Hepatocyte (in vitro differentiated cells): Measurements from ENCODE around the gene COX5A. TPM values are rescaled to one million over a fixed set of nuclear protein-coding genes. Genes with fewer than 3 reads are reported as not detected.
A peak's percentile ranks its signal among the peaks of the same experiment; 100 is the strongest.

Source experiments
- DNase-seq: peaks from one replicate; pipeline ENCODE4 v3.0.0-alpha.2; 2016; ENCODE audit warnings: low spot score
- H2AFZ ChIP-seq: fragments of 200-600 bp; sonication (generic); 2 replicates; pipeline ENCODE4 v1.6.0; 2016; ENCODE audit warnings: antibody characterized with exemption, mild to moderate bottlenecking
- H3K27ac ChIP-seq: fragments of 200-600 bp; sonication (generic); 2 replicates; pipeline ENCODE4 v1.5.1; 2016; ENCODE audit warnings: mild to moderate bottlenecking
- H3K27me3 ChIP-seq: fragments of 200-600 bp; sonication (generic); 2 replicates; pipeline ENCODE4 v1.6.1; 2016
- H3K36me3 ChIP-seq: fragments of 200-600 bp; sonication (generic); replicated peaks from 2 replicates; pipeline ENCODE4 v1.5.1; 2016; ENCODE audit warnings: low read depth; ENCODE audit not compliant: insufficient read depth
- H3K4me1 ChIP-seq: fragments of 200-600 bp; sonication (generic); 2 replicates; pipeline ENCODE4 v1.5.1; 2016; ENCODE audit warnings: mild to moderate bottlenecking, moderate library complexity; ENCODE audit not compliant: insufficient read depth
- H3K4me2 ChIP-seq: fragments of 200-600 bp; sonication (generic); 2 replicates; pipeline ENCODE4 v1.6.0; 2016
- H3K4me3 ChIP-seq: fragments of 200-600 bp; sonication (generic); 2 replicates; pipeline ENCODE4 v1.5.1; 2016; ENCODE audit warnings: mild to moderate bottlenecking
- H3K79me2 ChIP-seq: fragments of 200-600 bp; sonication (generic); 2 replicates; pipeline ENCODE4 v1.6.0; 2017; ENCODE audit warnings: mild to moderate bottlenecking
- H3K9me2 ChIP-seq: fragments of 200-600 bp; sonication (generic); replicated peaks from 2 replicates; pipeline ENCODE4 v1.6.0; 2017; ENCODE audit warnings: mild to moderate bottlenecking; ENCODE audit not compliant: insufficient read depth
- H3K9me3 ChIP-seq: fragments of 200-600 bp; sonication (generic); 2 replicates; pipeline ENCODE4 v1.5.1; 2016; ENCODE audit warnings: low read depth, mild to moderate bottlenecking
- H4K20me1 ChIP-seq: fragments of 200-600 bp; sonication (generic); 2 replicates; pipeline ENCODE4 v1.6.0; 2016; ENCODE audit warnings: mild to moderate bottlenecking; ENCODE audit not compliant: insufficient read depth, poor library complexity, severe bottlenecking
- CTCF ChIP-seq: fragments of 200-600 bp; sonication (generic); IDR thresholded peaks from 2 replicates; pipeline ENCODE4 v1.5.1; 2016; ENCODE audit warnings: antibody characterized with exemption, mild to moderate bottlenecking; ENCODE audit not compliant: poor library complexity
- EZH2 ChIP-seq: fragments of 200-600 bp; sonication (generic); IDR thresholded peaks from 2 replicates; pipeline ENCODE4 v1.6.1; 2016; ENCODE audit warnings: antibody characterized with exemption, mild to moderate bottlenecking, borderline replicate concordance
- EZH2phosphoT487 ChIP-seq: fragments of 200-600 bp; sonication (generic); IDR thresholded peaks from one replicate; pipeline ENCODE4 v1.6.1; 2018; ENCODE audit warnings: antibody characterized with exemption, mild to moderate bottlenecking, low read depth, moderate library complexity; ENCODE audit not compliant: unreplicated experiment, severe bottlenecking
- WGBS: methylation state at CpG from one replicate; pipeline ENCODE4 v1.1.6; 2016; ENCODE audit warnings: low lambda C conversion rate; ENCODE audit errors: missing lambda C conversion rate; 5-methylcytosine and 5-hydroxymethylcytosine counted together
- polyA plus RNA-seq: library from polyadenylated mRNA; unstranded; fragments of >200 nt; fragmentation: Nextera tagmentation; extraction: Ambion mirVana; gene quantifications from 2 replicates; pipeline ENCODE4 v1.2.1, GENCODE V29; 2016
- total RNA-seq: library from RNA; depleted of rRNA; stranded (reverse); fragments of >200 nt; gene quantifications from 2 replicates; pipeline ENCODE4 v1.2.3, GENCODE V29; 2014

COX5A gene
- total and polyA plus RNA-seq, 2 experiments from 2014 or later = 151 to 449 TPM

- H3K36me3 ChIP-seq = no peaks in the 10 kb centered on the region
- WGBS = 1% methylated on average over 26 of the region's 28 CpGs
- DNase-seq = peak; percentile 77
- H3K9me2 ChIP-seq = no peaks in the 10 kb centered on the region
- peaks cover 3% of the 10 kb centered on the region for H4K20me1 ChIP-seq
- H3K4me1 ChIP-seq = peaks cover 43% of the 10 kb centered on the region
- peak overlapping the region; percentile 97 for H3K4me2 ChIP-seq
- no peaks in the 10 kb centered on the region for H3K9me3 ChIP-seq
- peak overlapping the region; percentile 76 for H3K4me3 ChIP-seq
- peak overlapping the region; percentile 95 for H2AFZ ChIP-seq
- peaks cover 55% of the 10 kb centered on the region for H3K27me3 ChIP-seq
- peaks cover 6% of the 10 kb centered on the region for H3K79me2 ChIP-seq
- H3K27ac ChIP-seq = no peak overlapping the region
- no peak for TF ChIP-seq CTCF
- peak; percentile 23 for TF ChIP-seq EZH2phosphoT487
- no peak for TF ChIP-seq EZH2
Measured at GRCh38 chr15:74958320-74958907, 20.5 kb upstream of the COX5A start.

- DNase-seq = no peak
- Histone ChIP-seq H3K27ac (peak overlapping the region; percentile 62), H3K9me3 (no peaks in the 10 kb centered on the region), H3K4me2 (peak overlapping the region; percentile 97), H3K36me3 (no peaks in the 10 kb centered on the region), H4K20me1 (peaks cover 3% of the 10 kb centered on the region), H3K4me1 (peaks cover 43% of the 10 kb centered on the region), H3K79me2 (peaks cover 11% of the 10 kb centered on the region), H3K4me3 (peak overlapping the region; percentile 76), H3K27me3 (peaks cover 49% of the 10 kb centered on the region), H2AFZ (peak overlapping the region; percentile 95), H3K9me2 (no peaks in the 10 kb centered on the region)
- WGBS = 8% methylated on average over 28 of the region's 28 CpGs
- TF ChIP-seq EZH2 (peak; percentile 18), CTCF (no peak)
Measured at GRCh38 chr15:74957476-74958035, 19.7 kb upstream of the COX5A start.

- Histone ChIP-seq H2AFZ (peak within 1 kb of the TSS; percentile 95), H3K4me2 (peak within 1 kb of the TSS; percentile 97), H3K79me2 (peaks cover 11% of the 10 kb centered on the region), H4K20me1 (peaks cover 3% of the 10 kb centered on the region), H3K9me2 (no peaks in the 10 kb centered on the region), H3K9me3 (no peaks in the 10 kb centered on the region), H3K36me3 (no peaks in the 10 kb centered on the region), H3K27me3 (peaks cover 43% of the 10 kb centered on the region), H3K4me1 (peaks cover 43% of the 10 kb centered on the region), H3K4me3 (peak within 1 kb of the TSS; percentile 76), H3K27ac (peak within 1 kb of the TSS; percentile 90)
- WGBS = 2% methylated on average over 54 of the region's 83 CpGs
- peak; percentile 88 for DNase-seq
- TF ChIP-seq CTCF (no peak), EZH2 (no peak), EZH2phosphoT487 (no peak)
Measured at GRCh38 chr15:74956648-74957475, 19.0 kb upstream of the COX5A start, which contains the start of gene RPP25. TSS of gene RPP25 (minus strand) at chr15:74956772. CDS start at chr15:74956583, 189 bp downstream.
